Measurements from ENCODE around the gene MRPS7. TPM values are rescaled to one million over a fixed set of nuclear protein-coding genes. Genes with fewer than 3 reads are reported as not detected.

The MRPS7 gene
- total and polyA plus RNA-seq, 9 of the 15 experiments (the other 6 are each of a cell fraction or from before 2014, with no cell fraction given) = 107 to 244 (median 132) TPM

DNA sequence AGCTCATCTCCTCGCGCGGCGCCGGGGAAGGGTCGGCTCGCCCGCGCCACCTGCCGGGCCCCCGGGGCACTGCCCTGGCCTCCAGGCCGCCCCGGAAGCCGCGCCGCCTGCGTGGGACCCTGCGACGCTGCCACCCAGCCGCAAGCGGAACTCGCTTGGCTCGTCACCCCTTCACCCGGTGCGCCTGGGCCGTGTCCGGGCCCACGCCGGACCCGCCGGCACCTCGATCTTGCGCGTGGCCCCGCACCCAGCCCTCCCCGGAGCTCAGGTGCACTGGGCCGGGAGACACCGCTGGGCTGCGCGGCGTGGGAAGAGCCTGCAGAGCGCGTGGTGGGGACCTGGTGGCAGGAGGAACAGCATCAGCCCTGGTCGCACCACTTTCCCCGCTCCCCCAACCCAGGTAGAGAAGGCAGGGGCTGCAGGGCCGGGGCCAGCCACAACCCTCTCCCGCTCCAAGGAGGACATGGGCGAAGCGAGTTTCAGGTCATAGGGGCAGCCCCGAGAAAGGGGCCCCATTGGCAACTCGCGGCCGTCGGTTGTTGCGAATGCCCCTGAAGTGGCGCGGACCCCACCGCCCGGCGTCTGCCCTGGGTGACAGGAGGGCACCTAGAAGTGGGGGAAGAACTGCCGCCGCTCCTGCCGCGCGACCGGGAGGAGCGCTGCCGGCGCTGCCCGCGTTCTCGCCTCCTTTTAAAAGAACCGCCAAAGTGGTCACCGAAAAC is 9.7 kb downstream of the MRPS7 start (continued):
- TF ChIP-seq XRCC4 (IDR thresholded peaks at IDR 0.05; ENCODE audit: extremely low read depth, insufficient read depth, insufficient read length) (no peak), ZNF668 (CRISPR knock-in tag; IDR thresholded peaks at IDR 0.05) (no peak), EP400 (IDR thresholded peaks at IDR 0.05) (peak; percentile 79; the same call in 1 of the 2 replicates), CHD1 (IDR thresholded peaks at IDR 0.05; ENCODE audit: low read length) (no peak), ZNF639 (CRISPR knock-in tag; conservative IDR thresholded peaks at IDR 0.05 in 1 of 2, IDR thresholded peaks at IDR 0.05 in 1 of 2) (peak in 1 of 2 experiments; percentile 90; a peak in 2 of 4 replicates), HMG20A (CRISPR knock-in tag; conservative IDR thresholded peaks at IDR 0.05) (no peak), SAFB (IDR thresholded peaks at IDR 0.05; ENCODE audit: borderline replicate concordance, low read depth, low read length) (peak; percentile 95), TFAP4 (CRISPR knock-in tag; IDR thresholded peaks at IDR 0.05; ENCODE audit: borderline replicate concordance) (no peak), ZBTB7A (IDR thresholded peaks at IDR 0.05; ENCODE audit: borderline replicate concordance, control insufficient read depth, low read depth, low read length) (peak; percentile 65; the same call in 1 of the 2 replicates), EGR1 (conservative IDR thresholded peaks at IDR 0.05) (peak; percentile 14; the same call in 1 of the 2 replicates)
- TF ChIP-seq, protein P1, sequence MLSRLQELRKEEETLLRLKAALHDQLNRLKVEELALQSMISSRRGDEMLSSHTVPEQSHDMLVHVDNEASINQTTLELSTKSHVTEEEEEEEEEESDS (CRISPR knock-in tag; IDR thresholded peaks at IDR 0.05) = no peak
- TF ChIP-seq, protein P2, sequence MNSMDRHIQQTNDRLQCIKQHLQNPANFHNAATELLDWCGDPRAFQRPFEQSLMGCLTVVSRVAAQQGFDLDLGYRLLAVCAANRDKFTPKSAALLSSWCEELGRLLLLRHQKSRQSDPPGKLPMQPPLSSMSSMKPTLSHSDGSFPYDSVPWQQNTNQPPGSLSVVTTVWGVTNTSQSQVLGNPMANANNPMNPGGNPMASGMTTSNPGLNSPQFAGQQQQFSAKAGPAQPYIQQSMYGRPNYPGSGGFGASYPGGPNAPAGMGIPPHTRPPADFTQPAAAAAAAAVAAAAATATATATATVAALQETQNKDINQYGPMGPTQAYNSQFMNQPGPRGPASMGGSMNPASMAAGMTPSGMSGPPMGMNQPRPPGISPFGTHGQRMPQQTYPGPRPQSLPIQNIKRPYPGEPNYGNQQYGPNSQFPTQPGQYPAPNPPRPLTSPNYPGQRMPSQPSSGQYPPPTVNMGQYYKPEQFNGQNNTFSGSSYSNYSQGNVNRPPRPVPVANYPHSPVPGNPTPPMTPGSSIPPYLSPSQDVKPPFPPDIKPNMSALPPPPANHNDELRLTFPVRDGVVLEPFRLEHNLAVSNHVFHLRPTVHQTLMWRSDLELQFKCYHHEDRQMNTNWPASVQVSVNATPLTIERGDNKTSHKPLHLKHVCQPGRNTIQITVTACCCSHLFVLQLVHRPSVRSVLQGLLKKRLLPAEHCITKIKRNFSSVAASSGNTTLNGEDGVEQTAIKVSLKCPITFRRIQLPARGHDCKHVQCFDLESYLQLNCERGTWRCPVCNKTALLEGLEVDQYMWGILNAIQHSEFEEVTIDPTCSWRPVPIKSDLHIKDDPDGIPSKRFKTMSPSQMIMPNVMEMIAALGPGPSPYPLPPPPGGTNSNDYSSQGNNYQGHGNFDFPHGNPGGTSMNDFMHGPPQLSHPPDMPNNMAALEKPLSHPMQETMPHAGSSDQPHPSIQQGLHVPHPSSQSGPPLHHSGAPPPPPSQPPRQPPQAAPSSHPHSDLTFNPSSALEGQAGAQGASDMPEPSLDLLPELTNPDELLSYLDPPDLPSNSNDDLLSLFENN (IDR thresholded peaks at IDR 0.05; ENCODE audit: low read depth in 2 of 2, low read length in 2 of 2) = no peak
- TF ChIP-seq, protein P3, sequence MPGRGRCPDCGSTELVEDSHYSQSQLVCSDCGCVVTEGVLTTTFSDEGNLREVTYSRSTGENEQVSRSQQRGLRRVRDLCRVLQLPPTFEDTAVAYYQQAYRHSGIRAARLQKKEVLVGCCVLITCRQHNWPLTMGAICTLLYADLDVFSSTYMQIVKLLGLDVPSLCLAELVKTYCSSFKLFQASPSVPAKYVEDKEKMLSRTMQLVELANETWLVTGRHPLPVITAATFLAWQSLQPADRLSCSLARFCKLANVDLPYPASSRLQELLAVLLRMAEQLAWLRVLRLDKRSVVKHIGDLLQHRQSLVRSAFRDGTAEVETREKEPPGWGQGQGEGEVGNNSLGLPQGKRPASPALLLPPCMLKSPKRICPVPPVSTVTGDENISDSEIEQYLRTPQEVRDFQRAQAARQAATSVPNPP (IDR thresholded peaks at IDR 0.05; ENCODE audit: borderline replicate concordance, insufficient read depth, insufficient read length) = no peak
- TF ChIP-seq, protein P4, sequence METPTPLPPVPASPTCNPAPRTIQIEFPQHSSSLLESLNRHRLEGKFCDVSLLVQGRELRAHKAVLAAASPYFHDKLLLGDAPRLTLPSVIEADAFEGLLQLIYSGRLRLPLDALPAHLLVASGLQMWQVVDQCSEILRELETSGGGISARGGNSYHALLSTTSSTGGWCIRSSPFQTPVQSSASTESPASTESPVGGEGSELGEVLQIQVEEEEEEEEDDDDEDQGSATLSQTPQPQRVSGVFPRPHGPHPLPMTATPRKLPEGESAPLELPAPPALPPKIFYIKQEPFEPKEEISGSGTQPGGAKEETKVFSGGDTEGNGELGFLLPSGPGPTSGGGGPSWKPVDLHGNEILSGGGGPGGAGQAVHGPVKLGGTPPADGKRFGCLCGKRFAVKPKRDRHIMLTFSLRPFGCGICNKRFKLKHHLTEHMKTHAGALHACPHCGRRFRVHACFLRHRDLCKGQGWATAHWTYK (CRISPR knock-in tag; IDR thresholded peaks at IDR 0.05) = no peak
- TF ChIP-seq, protein P5, sequence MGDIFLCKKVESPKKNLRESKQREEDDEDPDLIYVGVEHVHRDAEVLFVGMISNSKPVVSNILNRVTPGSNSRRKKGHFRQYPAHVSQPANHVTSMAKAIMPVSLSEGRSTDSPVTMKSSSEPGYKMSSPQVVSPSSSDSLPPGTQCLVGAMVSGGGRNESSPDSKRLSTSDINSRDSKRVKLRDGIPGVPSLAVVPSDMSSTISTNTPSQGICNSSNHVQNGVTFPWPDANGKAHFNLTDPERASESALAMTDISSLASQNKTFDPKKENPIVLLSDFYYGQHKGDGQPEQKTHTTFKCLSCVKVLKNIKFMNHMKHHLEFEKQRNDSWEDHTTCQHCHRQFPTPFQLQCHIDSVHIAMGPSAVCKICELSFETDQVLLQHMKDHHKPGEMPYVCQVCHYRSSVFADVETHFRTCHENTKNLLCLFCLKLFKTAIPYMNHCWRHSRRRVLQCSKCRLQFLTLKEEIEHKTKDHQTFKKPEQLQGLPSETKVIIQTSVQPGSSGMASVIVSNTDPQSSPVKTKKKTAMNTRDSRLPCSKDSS (IDR thresholded peaks at IDR 0.05; ENCODE audit: low read depth, partially characterized antibody) = no peak

All from K562 (cell line).